ENCODE data around the gene PFKFB3. TPM values are rescaled to one million over a fixed set of nuclear protein-coding genes. Genes with fewer than 3 reads are reported as not detected.

Gene PFKFB3
- total and polyA plus RNA-seq, 2 of the 13 experiments (the other 11 are each of a cell fraction or from before 2014, with no cell fraction given) = 1.2 to 13.3 TPM

GRCh38 chr10:6201516-6201975 is 1.2 kb upstream of the PFKFB3 start (continued):
- TF ChIP-seq, protein P1, sequence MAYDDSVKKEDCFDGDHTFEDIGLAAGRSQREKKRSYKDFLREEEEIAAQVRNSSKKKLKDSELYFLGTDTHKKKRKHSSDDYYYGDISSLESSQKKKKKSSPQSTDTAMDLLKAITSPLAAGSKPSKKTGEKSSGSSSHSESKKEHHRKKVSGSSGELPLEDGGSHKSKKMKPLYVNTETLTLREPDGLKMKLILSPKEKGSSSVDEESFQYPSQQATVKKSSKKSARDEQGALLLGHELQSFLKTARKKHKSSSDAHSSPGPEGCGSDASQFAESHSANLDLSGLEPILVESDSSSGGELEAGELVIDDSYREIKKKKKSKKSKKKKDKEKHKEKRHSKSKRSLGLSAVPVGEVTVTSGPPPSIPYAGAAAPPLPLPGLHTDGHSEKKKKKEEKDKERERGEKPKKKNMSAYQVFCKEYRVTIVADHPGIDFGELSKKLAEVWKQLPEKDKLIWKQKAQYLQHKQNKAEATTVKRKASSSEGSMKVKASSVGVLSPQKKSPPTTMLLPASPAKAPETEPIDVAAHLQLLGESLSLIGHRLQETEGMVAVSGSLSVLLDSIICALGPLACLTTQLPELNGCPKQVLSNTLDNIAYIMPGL (CRISPR knock-in tag; IDR thresholded peaks at IDR 0.05; ENCODE audit: borderline replicate concordance in 1 of 2, low read depth in 1 of 2) = no peak; a peak in 1 of 4 replicates
- TF ChIP-seq RNF2 (conservative IDR thresholded peaks at IDR 0.05; ENCODE audit: low read depth) (no peak), JUN (CRISPR knock-in tag; IDR thresholded peaks at IDR 0.05) (no peak), IRX3 (CRISPR knock-in tag; IDR thresholded peaks at IDR 0.05; ENCODE audit: borderline replicate concordance, low read depth) (no peak), SNAI1 (CRISPR knock-in tag; IDR thresholded peaks at IDR 0.05; ENCODE audit: borderline replicate concordance) (no peak), PAX8 (CRISPR knock-in tag; IDR thresholded peaks at IDR 0.05; ENCODE audit: borderline replicate concordance) (no peak), SNRNP70 (IDR thresholded peaks at IDR 0.05; ENCODE audit: low read depth, low read length) (no peak), ZNF678 (CRISPR knock-in tag; IDR thresholded peaks at IDR 0.05) (no peak), SPEN (CRISPR knock-in tag; IDR thresholded peaks at IDR 0.05; ENCODE audit: low read depth) (no peak), EP300 (IDR thresholded peaks at IDR 0.05; ENCODE audit: low read depth in 2 of 2, low read length in 2 of 2) (no peak), EP300 (CRISPR knock-in tag; IDR thresholded peaks at IDR 0.05; ENCODE audit: borderline replicate concordance) (no peak), NKX3-1 (CRISPR knock-in tag; IDR thresholded peaks at IDR 0.05) (peak; percentile 54; the same call in 1 of the 2 replicates), SAP130 (CRISPR knock-in tag; IDR thresholded peaks at IDR 0.05; ENCODE audit: low read depth) (peak; percentile 50; the same call in 1 of the 2 replicates), CAMTA2 (CRISPR knock-in tag; IDR thresholded peaks at IDR 0.05; ENCODE audit: borderline replicate concordance) (no peak), ZNF230 (CRISPR knock-in tag; IDR thresholded peaks at IDR 0.05) (no peak), ZNF83 (CRISPR knock-in tag; IDR thresholded peaks at IDR 0.05; ENCODE audit: borderline replicate concordance) (peak; percentile 93), KLF12 (CRISPR knock-in tag; IDR thresholded peaks at IDR 0.05; ENCODE audit: borderline replicate concordance) (no peak), ZNF558 (CRISPR knock-in tag; IDR thresholded peaks at IDR 0.05; ENCODE audit: borderline replicate concordance) (peak; percentile 61; the same call in 1 of the 2 replicates), REL (CRISPR knock-in tag; conservative IDR thresholded peaks at IDR 0.05) (peak; percentile 69; the same call in 1 of the 2 replicates), CCAR2 (optimal IDR thresholded peaks at IDR 0.05; ENCODE audit: low read depth, low read length) (no peak), DBP (CRISPR knock-in tag; IDR thresholded peaks at IDR 0.05; ENCODE audit: not compliant biosample characterization) (peak; percentile 72), ZNF3 (CRISPR knock-in tag; IDR thresholded peaks at IDR 0.05) (no peak)
- TF ChIP-seq, protein P2, sequence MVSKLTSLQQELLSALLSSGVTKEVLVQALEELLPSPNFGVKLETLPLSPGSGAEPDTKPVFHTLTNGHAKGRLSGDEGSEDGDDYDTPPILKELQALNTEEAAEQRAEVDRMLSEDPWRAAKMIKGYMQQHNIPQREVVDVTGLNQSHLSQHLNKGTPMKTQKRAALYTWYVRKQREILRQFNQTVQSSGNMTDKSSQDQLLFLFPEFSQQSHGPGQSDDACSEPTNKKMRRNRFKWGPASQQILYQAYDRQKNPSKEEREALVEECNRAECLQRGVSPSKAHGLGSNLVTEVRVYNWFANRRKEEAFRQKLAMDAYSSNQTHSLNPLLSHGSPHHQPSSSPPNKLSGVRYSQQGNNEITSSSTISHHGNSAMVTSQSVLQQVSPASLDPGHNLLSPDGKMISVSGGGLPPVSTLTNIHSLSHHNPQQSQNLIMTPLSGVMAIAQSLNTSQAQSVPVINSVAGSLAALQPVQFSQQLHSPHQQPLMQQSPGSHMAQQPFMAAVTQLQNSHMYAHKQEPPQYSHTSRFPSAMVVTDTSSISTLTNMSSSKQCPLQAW (CRISPR knock-in tag; IDR thresholded peaks at IDR 0.05) = no peak
- TF ChIP-seq, protein P3, sequence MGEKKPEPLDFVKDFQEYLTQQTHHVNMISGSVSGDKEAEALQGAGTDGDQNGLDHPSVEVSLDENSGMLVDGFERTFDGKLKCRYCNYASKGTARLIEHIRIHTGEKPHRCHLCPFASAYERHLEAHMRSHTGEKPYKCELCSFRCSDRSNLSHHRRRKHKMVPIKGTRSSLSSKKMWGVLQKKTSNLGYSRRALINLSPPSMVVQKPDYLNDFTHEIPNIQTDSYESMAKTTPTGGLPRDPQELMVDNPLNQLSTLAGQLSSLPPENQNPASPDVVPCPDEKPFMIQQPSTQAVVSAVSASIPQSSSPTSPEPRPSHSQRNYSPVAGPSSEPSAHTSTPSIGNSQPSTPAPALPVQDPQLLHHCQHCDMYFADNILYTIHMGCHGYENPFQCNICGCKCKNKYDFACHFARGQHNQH (CRISPR knock-in tag; IDR thresholded peaks at IDR 0.05) = peak; percentile 12; the same call in 1 of the 2 replicates
- TF ChIP-seq, protein P4, sequence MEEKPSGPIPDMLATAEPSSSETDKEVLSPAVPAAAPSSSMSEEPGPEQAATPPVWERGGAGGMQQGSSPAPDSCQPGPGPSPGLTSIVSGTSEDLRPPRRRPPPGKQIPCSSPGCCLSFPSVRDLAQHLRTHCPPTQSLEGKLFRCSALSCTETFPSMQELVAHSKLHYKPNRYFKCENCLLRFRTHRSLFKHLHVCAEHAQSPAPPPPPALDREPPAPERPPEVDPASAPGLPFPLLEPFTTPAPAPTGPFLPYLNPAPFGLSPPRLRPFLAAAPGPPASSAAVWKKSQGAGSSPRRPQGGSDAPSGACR (CRISPR knock-in tag; IDR thresholded peaks at IDR 0.05) = no peak; the same call in 1 of the 2 replicates
